ENCODE measurements around the gene KCNJ4.
"Not testable (repeated sequence)": the region's sequence is repeated elsewhere in the genome, so short reads cannot be mapped to it uniquely, and the experiment has no call there.

KCNJ4 gene

DNA sequence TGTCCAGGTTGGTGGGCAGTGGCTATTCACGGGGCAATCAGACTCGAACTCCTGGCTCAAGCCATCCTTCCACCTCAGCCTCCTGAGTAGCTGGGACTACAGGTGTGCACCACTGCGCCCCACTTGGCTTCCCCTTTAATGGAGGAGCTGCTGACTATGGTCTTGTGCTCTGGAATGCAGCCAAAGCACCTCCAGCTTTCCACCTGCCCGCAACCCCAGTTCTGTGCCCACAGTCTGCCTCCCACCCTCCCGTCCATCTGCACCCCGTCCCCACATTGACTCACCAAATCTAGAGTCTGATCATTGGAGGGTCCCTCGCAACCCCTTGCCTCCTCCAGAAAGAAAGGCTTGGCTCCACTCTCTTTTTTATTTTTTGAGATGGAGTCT lies 41.0 kb downstream of the KCNJ4 start:
- Histone ChIP-seq H3K27me3 (ENCODE audit: control insufficient read depth, insufficient read depth, low read length) (no peaks in the 10 kb centered on the region), H3K9me3 (ENCODE audit: control insufficient read depth, insufficient read depth, low read length) (no peaks in the 10 kb centered on the region), H3K4me3 (ENCODE audit: low read depth, low read length) (no peak overlapping the region), H3K9ac (ENCODE audit: low read depth, low read length) (no peak overlapping the region), H3K36me3 (ENCODE audit: control insufficient read depth, insufficient read depth, low read length) (no peaks in the 10 kb centered on the region), H3K4me1 (ENCODE audit: control insufficient read depth, insufficient read depth, low read length) (no peaks in the 10 kb centered on the region)

GRCh38 chr22:38413085-38414008 lies 41.7 kb downstream of the KCNJ4 start:
- Histone ChIP-seq H3K9me3 (ENCODE audit: control insufficient read depth, insufficient read depth, low read length) (no peaks in the 10 kb centered on the region), H3K4me1 (ENCODE audit: control insufficient read depth, insufficient read depth, low read length) (no peaks in the 10 kb centered on the region), H3K4me3 (ENCODE audit: low read depth, low read length) (peak overlapping the region; percentile 43), H3K36me3 (ENCODE audit: control insufficient read depth, insufficient read depth, low read length) (no peaks in the 10 kb centered on the region), H3K9ac (ENCODE audit: low read depth, low read length) (no peak overlapping the region), H3K27me3 (ENCODE audit: control insufficient read depth, insufficient read depth, low read length) (no peaks in the 10 kb centered on the region)

- Histone ChIP-seq H3K9ac (ENCODE audit: low read depth, low read length) (no peak overlapping the region), H3K4me3 (ENCODE audit: low read depth, low read length) (peak overlapping the region; percentile 43)
Observed at GRCh38 chr22:38412435-38413084, 42.4 kb downstream of the KCNJ4 start.

GRCh38 chr22:38411016-38411415 lies 44.0 kb downstream of the KCNJ4 start:
- H3K4me1 ChIP-seq (ENCODE audit: control insufficient read depth, insufficient read depth, low read length): no peaks in the 10 kb centered on the region
- no peak overlapping the region for H3K9ac ChIP-seq (ENCODE audit: low read depth, low read length)
- H3K27me3 ChIP-seq (ENCODE audit: control insufficient read depth, insufficient read depth, low read length): no peaks in the 10 kb centered on the region
- no peaks in the 10 kb centered on the region for H3K36me3 ChIP-seq (ENCODE audit: control insufficient read depth, insufficient read depth, low read length)
- H3K4me3 ChIP-seq (ENCODE audit: low read depth, low read length): no peak overlapping the region
- no peaks in the 10 kb centered on the region for H3K9me3 ChIP-seq (ENCODE audit: control insufficient read depth, insufficient read depth, low read length)

More at GRCh38 chr22:38412435-38413084, 42.4 kb downstream of the KCNJ4 start:
- H3K4me1 ChIP-seq (ENCODE audit: control insufficient read depth, insufficient read depth, low read length): no peaks in the 10 kb centered on the region
- no peaks in the 10 kb centered on the region for H3K36me3 ChIP-seq (ENCODE audit: control insufficient read depth, insufficient read depth, low read length)
- no peaks in the 10 kb centered on the region for H3K9me3 ChIP-seq (ENCODE audit: control insufficient read depth, insufficient read depth, low read length)
- no peaks in the 10 kb centered on the region for H3K27me3 ChIP-seq (ENCODE audit: control insufficient read depth, insufficient read depth, low read length)

GRCh38 chr22:38409916-38410315 lies 45.1 kb downstream of the KCNJ4 start:
- H3K9me3 ChIP-seq (ENCODE audit: control insufficient read depth, insufficient read depth, low read length); H3K9ac ChIP-seq (ENCODE audit: low read depth, low read length); H3K4me3 ChIP-seq (ENCODE audit: low read depth, low read length); H3K27me3 ChIP-seq (ENCODE audit: control insufficient read depth, insufficient read depth, low read length); H3K4me1 ChIP-seq (ENCODE audit: control insufficient read depth, insufficient read depth, low read length); H3K36me3 ChIP-seq (ENCODE audit: control insufficient read depth, insufficient read depth, low read length): not testable (repeated sequence)

GRCh38 chr22:38406617-38407016 lies 48.4 kb downstream of the KCNJ4 start:
- H3K36me3 ChIP-seq (ENCODE audit: control insufficient read depth, insufficient read depth, low read length): no peaks in the 10 kb centered on the region
- H3K4me1 ChIP-seq (ENCODE audit: control insufficient read depth, insufficient read depth, low read length): peaks cover 6% of the 10 kb centered on the region
- H3K9ac ChIP-seq (ENCODE audit: low read depth, low read length): no peak overlapping the region

DNA sequence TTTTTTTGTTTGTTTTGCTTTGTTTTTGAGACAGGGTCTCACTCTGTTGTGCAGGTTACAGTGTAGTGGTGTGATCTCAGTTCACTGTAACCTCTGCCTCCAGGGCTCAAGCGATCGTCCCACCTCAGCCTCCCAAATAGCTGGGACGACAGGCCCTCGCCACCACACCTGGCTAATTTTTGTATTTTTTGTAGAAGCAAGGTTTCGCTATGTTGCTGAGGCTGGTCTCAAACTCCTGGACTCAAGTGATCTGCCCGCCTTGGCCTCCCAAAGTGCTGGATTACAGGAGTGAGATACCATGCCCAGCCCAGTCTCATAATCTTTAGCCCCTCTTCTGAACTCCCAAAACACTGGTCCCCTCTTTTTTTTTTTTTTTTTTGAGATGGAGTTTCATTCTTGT lies 50.6 kb downstream of the KCNJ4 start:
- peaks cover 15% of the 10 kb centered on the region for H3K4me1 ChIP-seq (ENCODE audit: control insufficient read depth, insufficient read depth, low read length)
- no peaks in the 10 kb centered on the region for H3K9me3 ChIP-seq (ENCODE audit: control insufficient read depth, insufficient read depth, low read length)
- H3K27me3 ChIP-seq (ENCODE audit: control insufficient read depth, insufficient read depth, low read length): no peaks in the 10 kb centered on the region
- no peak overlapping the region for H3K4me3 ChIP-seq (ENCODE audit: low read depth, low read length)
- H3K9ac ChIP-seq (ENCODE audit: low read depth, low read length): no peak overlapping the region
- no peaks in the 10 kb centered on the region for H3K36me3 ChIP-seq (ENCODE audit: control insufficient read depth, insufficient read depth, low read length)

More at GRCh38 chr22:38406617-38407016, 48.4 kb downstream of the KCNJ4 start:
- no peaks in the 10 kb centered on the region for H3K27me3 ChIP-seq (ENCODE audit: control insufficient read depth, insufficient read depth, low read length)
- H3K9me3 ChIP-seq (ENCODE audit: control insufficient read depth, insufficient read depth, low read length): no peaks in the 10 kb centered on the region
- H3K4me3 ChIP-seq (ENCODE audit: low read depth, low read length): no peak overlapping the region

DNA sequence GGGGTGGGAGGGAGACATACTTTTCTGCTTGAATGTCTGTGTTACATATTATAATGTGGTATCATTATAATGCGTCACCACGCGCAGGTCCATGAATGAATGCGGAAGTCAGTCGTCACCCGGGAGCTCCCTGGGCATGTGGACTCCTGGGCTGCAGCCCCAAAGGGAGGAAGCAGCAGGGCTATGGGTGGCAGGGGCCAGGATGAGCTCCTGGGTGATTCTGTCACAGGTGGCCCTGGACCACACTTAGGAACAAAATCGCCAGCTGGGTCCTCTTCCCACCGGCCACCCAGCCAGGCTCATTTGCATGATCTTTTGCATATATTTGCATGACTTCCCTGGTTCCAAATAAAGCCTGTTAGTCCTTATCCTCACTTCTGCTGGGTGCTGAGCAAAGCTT lies 51.2 kb downstream of the KCNJ4 start:
- H3K4me3 ChIP-seq (ENCODE audit: low read depth, low read length): no peak overlapping the region
- H3K9ac ChIP-seq (ENCODE audit: low read depth, low read length): no peak overlapping the region
- H3K36me3 ChIP-seq (ENCODE audit: control insufficient read depth, insufficient read depth, low read length): no peaks in the 10 kb centered on the region
- no peaks in the 10 kb centered on the region for H3K27me3 ChIP-seq (ENCODE audit: control insufficient read depth, insufficient read depth, low read length)
- no peaks in the 10 kb centered on the region for H3K9me3 ChIP-seq (ENCODE audit: control insufficient read depth, insufficient read depth, low read length)
- H3K4me1 ChIP-seq (ENCODE audit: control insufficient read depth, insufficient read depth, low read length): peaks cover 15% of the 10 kb centered on the region

- H3K9ac ChIP-seq (ENCODE audit: low read depth, low read length): no peak overlapping the region
- no peaks in the 10 kb centered on the region for H3K9me3 ChIP-seq (ENCODE audit: control insufficient read depth, insufficient read depth, low read length)
- H3K36me3 ChIP-seq (ENCODE audit: control insufficient read depth, insufficient read depth, low read length): no peaks in the 10 kb centered on the region
- no peak overlapping the region for H3K4me3 ChIP-seq (ENCODE audit: low read depth, low read length)
- H3K27me3 ChIP-seq (ENCODE audit: control insufficient read depth, insufficient read depth, low read length): no peaks in the 10 kb centered on the region
- peaks cover 15% of the 10 kb centered on the region for H3K4me1 ChIP-seq (ENCODE audit: control insufficient read depth, insufficient read depth, low read length)
Observed at GRCh38 chr22:38402204-38402603, 52.8 kb downstream of the KCNJ4 start.

GRCh38 chr22:38401336-38402084 lies 53.5 kb downstream of the KCNJ4 start:
- H3K9ac ChIP-seq (ENCODE audit: low read depth, low read length): no peak overlapping the region

GRCh38 chr22:38400256-38400655 lies 54.7 kb downstream of the KCNJ4 start:
- H3K4me1 ChIP-seq (ENCODE audit: control insufficient read depth, insufficient read depth, low read length): peaks cover 15% of the 10 kb centered on the region
- H3K36me3 ChIP-seq (ENCODE audit: control insufficient read depth, insufficient read depth, low read length); H3K9ac ChIP-seq (ENCODE audit: low read depth, low read length); H3K4me3 ChIP-seq (ENCODE audit: low read depth, low read length); H3K27me3 ChIP-seq (ENCODE audit: control insufficient read depth, insufficient read depth, low read length); H3K9me3 ChIP-seq (ENCODE audit: control insufficient read depth, insufficient read depth, low read length): not testable (repeated sequence)

More at GRCh38 chr22:38401336-38402084, 53.5 kb downstream of the KCNJ4 start:
- Histone ChIP-seq H3K27me3 (ENCODE audit: control insufficient read depth, insufficient read depth, low read length) (no peaks in the 10 kb centered on the region), H3K9me3 (ENCODE audit: control insufficient read depth, insufficient read depth, low read length) (no peaks in the 10 kb centered on the region), H3K4me1 (ENCODE audit: control insufficient read depth, insufficient read depth, low read length) (peaks cover 15% of the 10 kb centered on the region), H3K36me3 (ENCODE audit: control insufficient read depth, insufficient read depth, low read length) (no peaks in the 10 kb centered on the region), H3K4me3 (ENCODE audit: low read depth, low read length) (no peak overlapping the region)
